ENCODE results near the gene GGA2.
A peak's percentile ranks its signal among the peaks of the same experiment; 100 is the strongest.
"Not testable (repeated sequence)": the region's sequence is repeated elsewhere in the genome, so short reads cannot be mapped to it uniquely, and the experiment has no call there.

The GGA2 gene

GRCh38 chr16:23504453-23505179, 5.7 kb downstream of the GGA2 start:
- peak; percentile 58 for DNase-seq (ENCODE audit: low read depth, low spot score)

- no peak for DNase-seq (ENCODE audit: low read depth, low spot score)
These were observed 6.2 kb downstream of the GGA2 start for GRCh38 chr16:23504076-23504452.

GRCh38 chr16:23502466-23502865, 7.8 kb downstream of the GGA2 start:
- DNase-seq (ENCODE audit: low read depth, low spot score): no peak

- no peak for DNase-seq (ENCODE audit: low read depth, low spot score)
These were observed 9.0 kb downstream of the GGA2 start for GRCh38 chr16:23501291-23501690.

GRCh38 chr16:23500862-23501225, 9.4 kb downstream of the GGA2 start:
- no peak for DNase-seq (ENCODE audit: low read depth, low spot score)

- DNase-seq (ENCODE audit: low read depth, low spot score): no peak
These were observed 10.0 kb downstream of the GGA2 start for GRCh38 chr16:23500212-23500861.

- no peak for DNase-seq (ENCODE audit: low read depth, low spot score)
These were observed 10.5 kb downstream of the GGA2 start for GRCh38 chr16:23499801-23500200.

GRCh38 chr16:23498863-23499262, 11.4 kb downstream of the GGA2 start:
- DNase-seq (ENCODE audit: low read depth, low spot score): no peak

GRCh38 chr16:23497543-23497868, 12.8 kb downstream of the GGA2 start:
- no peak for DNase-seq (ENCODE audit: low read depth, low spot score)

- DNase-seq (ENCODE audit: low read depth, low spot score): no peak
These were observed 13.3 kb downstream of the GGA2 start for GRCh38 chr16:23496821-23497542.

GRCh38 chr16:23495671-23496070, 14.6 kb downstream of the GGA2 start:
- DNase-seq (ENCODE audit: low read depth, low spot score): no peak

- no peak for DNase-seq (ENCODE audit: low read depth, low spot score)
These were observed 16.1 kb downstream of the GGA2 start for GRCh38 chr16:23494188-23494587.

GRCh38 chr16:23491490-23492391, 18.6 kb downstream of the GGA2 start:
- no peak for DNase-seq (ENCODE audit: low read depth, low spot score)

- no peak for DNase-seq (ENCODE audit: low read depth, low spot score)
These were observed 23.8 kb downstream of the GGA2 start for GRCh38 chr16:23486480-23486879.

- DNase-seq (ENCODE audit: low read depth, low spot score): no peak
These were observed 24.5 kb downstream of the GGA2 start for GRCh38 chr16:23485841-23486240.

- DNase-seq (ENCODE audit: low read depth, low spot score): no peak
These were observed 25.1 kb downstream of the GGA2 start for GRCh38 chr16:23485257-23485614.

GRCh38 chr16:23484510-23485256, 25.6 kb downstream of the GGA2 start:
- DNase-seq (ENCODE audit: low read depth, low spot score): no peak

- not testable (repeated sequence) for DNase-seq (ENCODE audit: low read depth, low spot score)
These were observed 26.8 kb downstream of the GGA2 start for GRCh38 chr16:23483492-23483891.

- no peak for DNase-seq (ENCODE audit: low read depth, low spot score)
These were observed 27.5 kb downstream of the GGA2 start for GRCh38 chr16:23482778-23483177.

GRCh38 chr16:23480257-23480656, 30.0 kb downstream of the GGA2 start:
- no peak for DNase-seq (ENCODE audit: low read depth, low spot score)

- DNase-seq (ENCODE audit: low read depth, low spot score): no peak
These were observed 31.2 kb downstream of the GGA2 start for GRCh38 chr16:23479138-23479537.

Measured in ELF-1 (cell line).